IPS DF 4.7 (cell line): ENCODE results near the gene SLC66A2.
"Not testable (repeated sequence)": the region's sequence is repeated elsewhere in the genome, so short reads cannot be mapped to it uniquely, and the experiment has no call there.

Experiments
- DNase-seq: peaks from one replicate; pipeline ENCODE4 v3.0.0-alpha.2; 2013; ENCODE audit warnings: low spot score; ENCODE audit errors: extremely low read depth

Gene SLC66A2

DNA sequence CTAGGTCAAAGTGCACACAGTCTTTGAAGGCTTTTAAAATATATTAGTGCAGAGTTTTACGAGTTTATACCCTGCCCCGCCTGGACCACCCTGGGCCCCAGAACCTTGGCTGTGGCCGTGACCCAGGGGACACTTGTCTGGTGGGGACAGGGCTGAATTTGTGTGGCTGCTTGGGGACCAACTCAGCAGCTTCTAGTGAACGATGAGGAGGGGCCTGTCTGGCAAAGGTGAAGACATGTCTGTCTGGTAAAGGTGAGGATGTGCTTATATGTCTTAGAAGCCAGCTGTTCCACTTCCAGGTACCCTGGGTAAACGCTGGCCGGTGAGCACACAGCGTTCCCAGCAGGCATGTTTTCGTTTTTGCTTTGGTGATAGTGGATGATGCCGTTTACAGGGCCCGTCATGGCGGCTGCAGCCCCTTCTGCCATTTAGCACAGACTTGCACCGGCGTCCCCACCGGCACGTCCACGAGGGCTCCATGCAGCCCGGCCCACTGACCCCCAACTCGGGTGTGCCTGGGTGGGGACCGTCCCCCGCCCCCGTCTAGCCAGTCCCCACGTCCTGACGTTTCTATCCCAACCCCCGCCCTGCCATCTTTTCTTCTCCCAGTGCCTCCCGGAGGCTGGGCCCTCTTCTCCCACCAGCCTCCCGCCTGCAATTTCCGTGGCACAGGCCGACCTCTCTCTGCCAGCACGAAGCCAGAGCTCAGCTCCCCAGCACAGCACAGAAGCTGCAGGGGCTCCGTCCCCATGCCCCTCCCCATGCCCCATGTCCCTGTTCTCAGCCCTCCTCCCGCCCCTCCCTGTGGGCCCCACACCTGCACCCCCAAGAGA is 67.8 kb downstream of the SLC66A2 start:
- DNase-seq: no peak

DNA sequence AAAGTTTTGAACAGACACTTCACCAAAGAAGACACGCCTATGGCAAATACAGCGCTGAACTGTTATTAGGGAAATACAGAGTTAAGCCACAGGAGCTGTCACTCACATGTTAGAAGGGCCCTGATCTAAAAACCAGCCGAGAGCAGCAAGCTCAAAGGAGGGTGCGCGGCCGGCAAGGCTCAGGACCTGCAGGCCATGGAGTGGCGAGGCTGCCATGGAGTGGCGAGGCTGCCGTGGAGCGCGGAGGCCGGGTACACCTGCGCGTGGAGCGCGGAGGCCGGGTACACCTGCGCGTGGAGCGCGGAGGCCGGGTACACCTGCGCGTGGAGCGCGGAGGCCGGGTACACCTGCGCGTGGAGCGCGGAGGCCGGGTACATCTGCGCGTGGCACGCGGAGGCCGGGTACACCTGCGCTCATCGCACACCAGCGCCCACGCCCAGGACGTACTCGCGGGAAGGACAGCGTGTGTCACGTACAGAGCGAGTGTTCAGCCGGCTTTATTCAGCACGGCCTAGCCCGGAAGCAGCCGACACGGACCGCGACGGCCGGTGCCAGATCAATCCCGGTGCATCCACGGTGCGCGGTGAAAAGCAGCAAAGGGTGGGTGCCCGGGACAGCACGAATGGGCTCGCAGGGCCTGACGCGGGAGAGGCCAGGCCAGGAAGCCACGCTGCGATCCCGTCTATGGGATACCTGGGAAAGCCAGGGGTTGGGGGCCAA is 68.8 kb downstream of the SLC66A2 start:
- no peak for DNase-seq

DNA sequence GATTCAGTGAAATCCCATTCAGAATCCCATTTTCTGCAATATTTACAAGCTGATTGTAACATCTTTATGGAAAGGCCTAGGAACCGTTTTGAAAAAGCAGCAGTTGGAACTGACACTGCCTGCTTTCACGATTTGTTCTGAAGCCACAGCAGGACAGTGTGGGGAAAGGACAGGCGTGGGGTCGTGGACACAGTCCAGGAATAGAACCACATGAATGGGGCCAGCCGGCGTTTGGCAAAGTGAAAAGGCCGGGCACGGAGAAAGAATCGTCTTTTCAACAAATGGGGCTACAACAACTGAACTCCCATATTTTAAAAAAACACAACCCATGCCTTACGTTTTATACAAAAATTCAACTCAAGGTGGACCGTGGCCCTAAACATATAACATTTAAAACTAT is 69.8 kb downstream of the SLC66A2 start:
- DNase-seq: no peak

DNA sequence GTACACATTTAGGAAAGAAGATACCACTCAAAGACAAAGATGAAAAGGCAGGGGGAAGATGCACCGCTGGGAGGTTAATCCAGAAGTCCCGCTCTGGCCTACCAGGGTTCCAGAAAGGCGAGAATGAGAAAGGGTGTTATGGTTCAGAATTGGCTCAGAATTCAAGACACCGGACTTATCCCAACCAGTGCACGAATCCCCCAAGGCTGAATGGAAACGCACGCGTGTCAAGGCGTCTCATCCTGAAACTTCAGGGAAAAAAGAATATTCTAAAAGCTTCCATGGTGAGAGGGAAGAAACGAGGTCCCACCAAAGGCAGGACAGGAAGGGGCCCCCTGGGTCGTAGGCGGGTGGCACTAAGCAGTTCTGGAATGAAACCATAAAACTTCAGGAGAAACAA is 71.9 kb downstream of the SLC66A2 start:
- no peak for DNase-seq

DNA sequence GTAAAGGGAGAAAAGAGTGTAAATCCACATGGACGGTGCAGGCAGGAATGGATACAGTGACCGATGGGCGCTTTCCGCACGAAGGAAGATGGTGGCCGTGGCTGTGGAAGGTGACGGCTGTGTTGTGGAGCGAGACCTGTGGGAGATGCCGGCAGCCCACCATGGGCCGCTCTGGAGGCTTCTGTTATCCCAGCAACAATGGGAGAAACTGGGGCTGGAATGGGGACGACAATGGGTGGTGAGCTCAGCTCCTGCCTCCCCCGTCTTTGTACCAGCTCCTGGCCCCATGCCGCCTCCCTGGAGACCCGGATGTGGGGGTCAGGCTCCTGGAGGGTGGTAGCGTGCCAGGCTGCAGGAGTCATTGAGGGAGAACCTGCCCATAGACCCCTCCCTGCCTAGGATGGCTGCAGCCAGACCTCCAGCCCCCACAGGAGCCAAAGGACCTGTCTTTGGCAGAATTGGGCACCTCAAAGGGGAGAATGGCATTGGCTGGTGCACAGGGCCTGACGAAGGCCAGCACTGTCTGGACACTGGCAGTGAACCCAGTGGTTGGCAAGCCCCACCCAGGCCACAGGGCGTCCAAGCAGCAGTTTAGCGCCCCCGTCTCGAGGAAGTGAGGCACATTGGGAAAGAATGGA is 72.6 kb downstream of the SLC66A2 start:
- DNase-seq: no peak

DNA sequence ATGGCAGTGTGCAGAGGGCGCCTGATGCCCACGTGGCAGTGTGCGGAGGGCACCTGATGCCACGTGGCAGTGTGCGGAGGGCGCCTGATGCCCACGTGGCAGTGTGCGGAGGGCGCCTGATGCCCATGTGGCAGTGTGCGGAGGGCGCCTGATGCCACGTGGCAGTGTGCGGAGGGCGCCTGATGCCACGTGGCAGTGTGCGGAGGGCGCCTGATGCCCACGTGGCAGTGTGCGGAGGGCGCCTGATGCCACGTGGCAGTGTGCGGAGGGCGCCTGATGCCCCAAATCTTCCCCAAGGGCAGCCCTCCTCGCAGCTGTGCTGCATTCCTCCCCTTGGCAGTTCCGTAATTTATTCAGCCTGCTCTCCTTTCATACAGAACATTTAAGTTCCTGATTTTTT is 73.2 kb downstream of the SLC66A2 start:
- DNase-seq: not testable (repeated sequence)

DNA sequence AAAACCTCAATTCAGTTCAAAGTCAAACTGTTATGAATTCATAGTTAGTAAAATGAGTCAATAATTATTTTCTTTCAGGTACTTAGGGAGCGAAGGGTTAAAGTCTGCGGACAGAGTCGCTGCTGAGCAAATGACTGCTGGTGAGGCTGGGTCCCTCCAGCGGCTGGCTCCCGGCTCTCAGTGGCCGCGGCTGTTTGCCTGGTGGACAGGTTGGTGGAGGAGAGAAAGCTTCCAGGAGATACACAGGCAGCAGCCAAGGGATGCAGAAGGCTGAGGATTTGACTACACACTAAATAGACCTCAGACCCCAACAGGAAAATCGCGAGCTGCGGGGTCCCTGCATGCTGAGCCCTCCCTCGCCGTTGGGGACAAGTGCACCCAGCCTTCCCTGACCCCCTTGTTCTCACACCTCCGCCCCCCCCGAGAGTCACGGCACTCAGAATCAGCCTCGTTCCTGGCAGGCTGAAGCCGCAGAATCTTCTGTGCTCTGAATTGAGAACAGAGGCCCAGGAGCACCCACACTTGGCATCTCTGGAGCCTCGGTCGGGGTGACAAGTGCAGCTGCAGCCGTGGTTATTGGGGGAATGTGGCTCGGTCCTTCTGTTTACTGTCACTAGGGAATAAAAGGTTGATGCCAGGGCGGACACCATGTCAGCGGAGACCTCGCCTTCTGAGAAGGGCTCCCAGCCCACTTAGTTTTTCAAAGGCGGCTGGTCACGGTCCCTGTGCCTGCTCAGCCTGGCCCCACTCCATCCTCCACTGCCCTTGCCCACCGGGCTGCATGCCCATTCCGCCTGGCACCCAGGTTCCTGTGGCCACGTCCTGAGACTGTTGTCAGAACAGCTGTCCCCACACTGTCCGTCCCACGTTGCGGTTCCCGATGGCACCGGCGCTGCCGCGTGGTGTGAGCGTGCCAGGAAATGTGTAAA is 74.0 kb downstream of the SLC66A2 start:
- DNase-seq: no peak

DNA sequence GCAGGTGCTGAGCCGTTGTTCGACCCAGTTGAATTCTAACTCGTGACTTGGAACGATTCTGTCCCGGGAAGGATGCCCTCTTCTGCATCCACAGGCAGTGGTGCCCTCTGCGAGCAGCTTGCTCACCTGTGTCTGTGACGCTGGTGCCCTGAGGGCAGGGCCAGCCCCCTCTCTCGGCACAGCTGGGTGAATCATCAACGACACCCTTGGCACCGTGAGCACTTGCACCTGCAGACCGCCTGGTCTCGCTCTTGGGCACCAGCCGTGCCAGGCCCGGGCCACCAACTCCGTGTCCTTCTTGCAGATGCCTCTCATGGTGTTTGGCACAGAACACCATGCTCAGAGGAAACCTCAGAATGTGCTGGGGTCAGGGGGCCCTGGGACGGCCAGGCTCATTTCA is 75.0 kb downstream of the SLC66A2 start:
- no peak for DNase-seq

DNA sequence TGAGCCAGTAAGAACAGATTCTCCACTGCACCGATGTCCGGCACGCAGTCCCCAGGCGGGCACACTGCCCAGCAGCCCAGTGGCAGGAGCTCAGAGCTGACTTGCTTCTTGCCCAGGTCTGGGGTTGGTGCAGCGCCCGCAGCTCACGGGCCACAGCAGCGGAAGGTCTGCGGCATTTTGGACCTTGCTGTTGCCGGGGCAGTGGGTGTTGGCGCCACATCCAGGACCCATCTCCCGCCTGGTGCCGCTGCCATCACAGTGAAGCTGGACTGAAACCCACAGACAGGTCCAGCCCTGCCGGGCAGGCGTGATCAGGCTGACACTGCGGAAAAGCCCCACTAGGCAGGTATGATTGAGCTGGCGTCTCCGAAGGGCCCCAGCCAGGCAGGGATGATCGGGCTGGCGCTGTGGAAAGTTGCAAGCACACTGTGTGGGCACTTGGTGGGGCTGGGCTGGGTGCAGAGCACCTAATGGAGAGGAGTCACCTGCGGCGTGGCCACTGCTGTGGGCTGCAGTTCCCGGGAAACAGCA is 75.5 kb downstream of the SLC66A2 start:
- no peak for DNase-seq

DNA sequence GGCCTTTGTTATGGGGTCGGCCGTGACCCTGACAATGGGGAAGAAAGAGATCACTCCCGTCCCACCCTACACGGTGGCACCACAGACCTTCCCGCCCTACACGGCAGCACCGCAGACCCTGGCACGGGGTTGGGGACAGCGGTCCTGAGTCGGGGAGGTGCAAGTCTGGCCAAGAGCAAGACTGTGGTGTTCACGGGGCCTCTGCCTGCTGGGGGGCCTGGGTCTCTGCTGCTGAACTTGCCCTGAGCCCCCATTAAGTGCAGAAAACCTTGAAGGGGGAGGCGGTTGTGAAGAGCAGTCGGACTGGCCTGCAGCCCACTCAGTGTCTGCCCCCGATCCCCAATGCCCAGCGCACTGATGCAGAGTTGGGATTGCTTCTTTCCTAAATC is 75.9 kb downstream of the SLC66A2 start:
- DNase-seq: no peak

DNA sequence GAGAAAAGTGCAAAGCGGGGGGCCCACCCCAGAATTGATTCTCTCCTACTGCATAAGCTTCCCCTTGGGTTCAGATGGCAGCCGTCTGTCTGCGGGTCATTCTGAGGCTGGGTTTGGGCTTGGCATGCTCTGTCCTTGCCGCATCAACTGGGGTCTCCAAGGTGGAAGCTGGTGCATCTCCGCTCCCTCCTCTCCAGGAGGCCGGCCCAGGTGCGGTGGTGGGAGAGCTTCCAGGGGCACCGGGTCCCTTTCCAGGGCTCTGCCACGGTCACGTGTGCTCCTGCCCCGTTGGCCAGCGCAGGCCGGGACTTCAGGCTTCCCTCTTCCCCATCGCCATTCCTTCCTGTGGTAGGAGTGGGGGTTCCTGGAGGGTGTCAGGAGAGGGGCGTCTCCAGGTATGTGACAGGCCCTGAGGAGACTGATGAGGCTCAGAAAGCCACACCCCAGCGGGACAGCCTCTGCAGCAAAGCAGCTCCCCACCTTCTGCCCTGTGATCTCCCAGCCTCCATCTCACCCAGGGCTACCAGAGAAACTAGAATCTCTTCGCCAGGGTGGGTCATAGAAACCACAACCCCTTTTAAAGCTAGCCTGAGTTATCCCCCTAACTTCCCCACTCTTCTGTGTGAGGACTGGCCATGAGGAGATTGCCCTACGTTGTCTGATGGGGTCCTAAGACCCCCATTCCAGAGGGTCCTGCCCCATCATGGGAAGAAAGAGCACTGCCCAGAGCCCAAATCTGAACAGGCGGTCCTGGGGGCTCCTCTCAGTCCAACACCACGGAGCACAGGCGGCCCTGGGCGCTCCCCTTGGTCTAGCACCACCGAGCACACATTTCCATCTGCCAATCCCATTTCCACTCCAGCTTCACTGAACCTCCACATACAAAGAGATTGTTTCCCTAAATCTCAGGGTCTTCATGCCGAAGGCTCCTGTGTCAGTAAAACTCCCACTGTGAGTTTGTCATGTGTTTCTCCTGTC is 76.6 kb downstream of the SLC66A2 start:
- no peak for DNase-seq

DNA sequence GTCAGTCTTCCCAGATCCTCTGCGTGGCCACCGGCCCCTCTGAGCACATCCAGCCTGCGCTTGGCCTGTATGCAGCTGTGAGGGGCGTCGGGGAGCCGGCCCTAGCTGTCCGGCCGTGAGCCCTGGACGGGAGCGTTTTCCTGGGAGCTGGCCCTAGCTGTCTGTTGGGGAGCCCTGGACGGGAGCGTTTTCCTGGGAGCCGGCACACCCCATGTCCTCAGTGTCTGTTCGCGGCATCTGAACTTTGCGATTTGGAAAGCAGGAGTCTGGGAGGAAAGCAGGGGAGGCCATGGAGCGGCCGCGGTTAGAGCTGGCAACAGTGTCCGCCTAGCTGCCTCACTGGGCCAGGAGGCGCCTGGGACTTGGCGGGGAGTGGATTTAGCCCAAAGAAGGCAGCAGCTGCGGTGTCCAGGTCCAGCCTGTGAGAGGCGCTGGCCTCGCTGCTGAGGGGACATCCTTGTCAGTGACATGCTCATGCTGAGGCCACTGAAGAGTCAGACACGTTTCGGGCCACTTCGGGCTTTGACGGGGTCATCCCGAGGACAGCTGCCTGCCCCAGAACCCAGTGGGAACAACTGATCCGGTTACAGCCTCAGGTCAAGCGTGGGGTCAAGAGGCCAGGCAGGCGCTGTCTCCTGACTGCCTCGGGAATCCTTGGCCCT is 77.9 kb downstream of the SLC66A2 start:
- no peak for DNase-seq

DNA sequence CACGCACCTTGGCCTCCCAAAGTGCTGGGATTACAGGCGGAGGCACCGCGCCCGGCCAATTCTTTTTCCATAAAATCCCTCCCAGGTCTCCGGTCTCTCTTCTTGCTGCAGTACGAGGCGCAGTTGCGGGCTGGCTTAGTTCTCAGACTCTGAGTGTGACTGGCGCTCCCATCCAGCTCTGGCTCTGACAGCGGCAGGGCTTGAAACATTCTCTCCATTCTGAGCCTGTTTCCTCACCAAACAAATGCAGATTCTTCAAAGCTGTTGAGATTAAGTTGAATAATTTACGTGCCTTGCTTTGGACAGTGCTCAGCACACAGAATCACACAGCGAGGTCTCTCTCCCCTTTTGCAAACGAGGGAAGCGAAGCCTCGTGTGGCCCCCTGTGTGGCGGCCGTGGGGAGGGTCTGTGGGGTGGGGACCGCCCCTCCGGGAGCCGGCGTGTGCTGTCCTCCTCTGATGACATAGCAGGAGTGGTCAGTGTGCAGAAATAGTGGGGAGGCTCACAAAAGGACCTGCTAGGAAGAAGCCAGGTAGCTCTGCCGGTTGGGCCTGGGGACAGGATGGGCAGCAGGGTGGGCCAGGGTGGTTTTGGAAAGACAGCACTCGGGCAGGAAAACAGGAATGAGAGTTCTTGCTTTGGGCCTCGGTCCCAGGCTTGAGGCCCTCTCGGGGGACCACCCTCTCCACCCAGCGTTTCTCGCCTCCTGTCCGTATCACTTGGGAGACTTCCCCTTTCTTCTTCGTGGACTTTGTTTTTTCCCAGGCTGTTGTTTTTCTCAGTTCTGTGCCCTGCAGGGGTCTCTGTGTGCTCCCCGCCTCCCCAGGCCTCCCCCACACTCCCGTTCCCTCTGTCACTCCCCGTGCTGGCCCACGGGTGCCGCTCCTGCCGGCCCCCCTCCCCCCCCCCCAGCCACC is 78.7 kb downstream of the SLC66A2 start:
- no peak for DNase-seq

DNA sequence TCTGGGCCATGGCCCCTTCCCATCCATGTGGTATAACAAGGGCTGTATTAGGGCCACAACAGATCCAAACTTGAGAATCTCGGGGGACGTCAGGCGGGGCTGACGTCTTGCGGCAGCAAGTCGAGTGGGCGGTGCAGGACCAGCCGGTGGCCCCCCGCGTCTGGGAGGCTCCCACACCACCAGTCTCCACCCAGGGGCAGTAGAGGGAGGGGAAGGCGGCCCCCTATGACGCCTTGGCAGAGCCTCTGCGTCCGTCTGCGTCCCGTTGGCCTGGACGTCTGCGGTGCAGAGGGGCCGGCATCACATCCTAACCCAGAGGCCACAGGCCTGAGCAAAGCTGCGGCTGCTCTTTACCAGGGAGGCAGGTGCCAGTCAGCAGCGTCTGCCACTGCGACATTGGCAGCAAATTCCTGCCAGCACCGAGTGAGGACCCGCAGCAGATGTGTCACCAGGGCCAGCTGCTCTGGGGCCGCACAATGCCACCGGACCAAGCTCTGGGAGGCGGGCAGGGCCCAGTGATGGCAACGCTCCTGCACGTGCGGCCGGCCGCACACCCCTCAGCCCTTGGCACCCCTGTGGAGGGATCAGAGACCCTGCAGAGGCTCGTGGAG is 79.9 kb downstream of the SLC66A2 start:
- DNase-seq: no peak

DNA sequence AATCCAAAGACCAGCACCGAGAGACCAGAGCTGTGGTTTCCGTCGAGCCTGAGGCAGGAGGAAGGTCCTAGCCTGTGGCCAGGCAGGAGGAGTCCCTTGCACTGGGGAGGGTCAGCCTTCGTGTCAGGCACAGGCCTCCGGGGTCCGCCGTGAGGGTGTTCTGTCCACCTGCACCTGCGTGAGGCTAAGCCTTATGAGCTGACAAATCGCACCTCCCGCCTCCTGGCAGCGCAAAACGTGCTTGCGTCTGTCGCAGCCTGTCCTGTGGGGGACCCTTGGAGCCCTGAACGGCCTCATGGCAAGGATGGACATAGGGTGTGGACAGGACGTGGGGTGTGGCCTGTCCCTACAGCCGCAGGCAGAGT is 80.4 kb downstream of the SLC66A2 start:
- DNase-seq: no peak

DNA sequence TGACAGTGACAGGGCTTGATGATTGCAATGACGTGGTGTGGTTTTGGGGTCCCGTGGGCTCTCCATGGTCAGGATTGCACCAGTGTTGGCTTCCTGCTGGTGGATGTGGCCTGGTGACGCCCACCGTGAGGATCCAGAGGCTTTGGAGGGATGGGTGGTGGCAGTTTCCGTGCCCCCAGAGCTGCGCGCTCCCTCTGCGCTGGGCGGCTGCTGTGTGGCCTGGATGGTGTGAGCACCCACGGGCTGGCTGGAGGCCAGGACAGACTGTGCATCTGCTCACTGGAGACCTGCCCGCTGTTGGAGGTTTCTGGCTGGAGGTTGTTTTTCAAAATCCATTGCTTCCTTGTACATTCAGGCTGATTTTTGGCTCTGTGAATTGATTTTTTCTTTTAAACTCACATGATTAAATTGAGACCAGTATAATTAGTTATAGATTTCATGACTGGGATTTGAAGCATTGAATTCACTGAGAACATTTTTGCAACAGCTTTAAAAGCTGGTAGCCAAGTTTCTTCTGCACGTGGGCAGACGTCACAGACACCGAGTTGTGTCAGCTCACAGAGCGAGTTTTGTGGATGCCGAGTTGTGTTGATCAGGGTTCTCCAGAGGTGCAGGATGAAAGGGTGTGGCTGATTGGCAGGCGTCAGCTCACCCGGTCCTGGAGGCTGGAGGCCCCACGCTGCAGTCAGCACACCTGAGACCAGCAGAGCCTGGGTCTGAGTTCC is 81.0 kb downstream of the SLC66A2 start:
- DNase-seq: no peak

DNA sequence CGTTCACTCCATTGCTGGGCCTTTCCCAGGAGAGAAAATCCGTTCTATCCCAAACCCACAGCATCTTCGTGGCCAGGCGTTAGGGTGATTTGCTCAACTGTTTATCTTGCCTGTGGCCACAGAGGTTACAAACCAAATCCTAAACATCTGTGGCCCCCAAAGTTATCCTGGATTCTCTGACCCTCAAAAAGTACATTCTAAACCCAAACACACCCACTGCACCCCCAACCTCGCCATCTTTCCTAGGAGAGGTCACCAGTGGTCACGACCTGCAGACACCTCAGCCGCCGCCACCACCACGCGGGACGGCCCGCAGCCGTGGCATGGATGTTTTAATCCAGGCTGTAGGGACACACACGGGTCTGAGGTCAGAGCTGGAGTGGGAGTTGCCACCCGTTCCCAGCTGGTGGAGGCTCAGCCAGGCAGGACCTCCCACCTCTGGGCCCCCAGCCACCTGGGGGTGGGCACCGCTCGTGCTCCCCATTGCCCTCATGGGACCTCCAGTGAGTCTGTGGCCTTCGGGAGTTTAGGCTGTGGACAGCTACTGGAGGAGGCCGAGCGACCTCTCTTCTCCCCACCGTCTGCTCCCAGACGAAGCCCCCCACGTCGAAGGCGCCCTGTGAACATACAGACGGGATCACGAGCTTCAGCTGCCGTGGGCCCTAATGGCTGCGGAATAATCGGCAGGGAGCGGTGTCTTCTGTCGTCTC is 81.7 kb downstream of the SLC66A2 start:
- DNase-seq: no peak
